GM12873 (cell line): ENCODE measurements around the gene TNIK.

ENCODE experiments used
- CTCF ChIP-seq: IDR thresholded peaks from 2 replicates; pipeline ENCODE4 v1.5.1; 2012; ENCODE audit warnings: low read depth, mild to moderate bottlenecking, moderate library complexity, low read length, control low read depth; ENCODE audit not compliant: insufficient read depth; ENCODE audit errors: missing control alignments

TNIK gene

GRCh38 chr3:171416061-171416460 lies 44.1 kb downstream of the TNIK start:
- no peak for TF ChIP-seq CTCF

DNA sequence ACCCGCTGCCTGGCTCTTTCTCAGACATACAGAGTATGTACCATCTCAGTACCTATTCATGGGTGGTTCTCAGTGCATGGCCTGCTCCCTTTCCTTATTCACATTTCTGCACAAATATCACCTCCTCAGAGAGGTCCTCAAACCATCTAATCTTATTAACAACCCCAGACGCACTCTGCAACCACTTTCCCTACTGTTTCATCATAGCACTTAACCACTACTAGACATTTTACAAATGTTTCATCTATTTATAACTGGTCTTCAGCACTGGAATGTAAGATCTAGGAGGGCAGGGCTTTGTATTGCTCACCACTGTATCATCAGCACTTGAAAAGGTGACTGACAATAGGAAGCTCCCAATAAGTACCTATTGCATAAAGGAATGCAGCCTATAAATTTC lies 45.1 kb downstream of the TNIK start:
- TF ChIP-seq CTCF, result no peak

- TF ChIP-seq CTCF, result no peak
Measured at GRCh38 chr3:171412473-171412872, 47.7 kb downstream of the TNIK start.

DNA sequence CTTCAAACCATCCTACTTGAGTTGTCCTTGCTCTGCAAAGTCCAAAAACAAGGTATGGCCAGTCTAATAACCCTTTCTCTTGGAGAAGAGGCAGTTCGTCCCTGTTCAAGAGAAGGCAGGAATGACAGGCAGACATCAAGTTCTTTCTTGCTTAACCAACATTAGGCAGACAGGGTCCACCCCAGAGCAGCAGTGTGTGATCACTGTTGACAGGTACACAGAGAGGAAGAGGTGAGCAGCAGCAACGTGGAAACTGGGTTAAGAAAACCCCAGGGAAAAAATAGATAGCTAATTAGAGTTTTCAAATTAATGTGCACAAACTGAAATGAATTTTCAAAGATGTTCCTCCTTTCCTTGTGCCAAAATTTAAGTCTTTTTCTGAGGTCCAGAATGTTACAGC lies 48.2 kb downstream of the TNIK start:
- TF ChIP-seq CTCF, result no peak

GRCh38 chr3:171410186-171410585 lies 50.0 kb downstream of the TNIK start:
- no peak for TF ChIP-seq CTCF

DNA sequence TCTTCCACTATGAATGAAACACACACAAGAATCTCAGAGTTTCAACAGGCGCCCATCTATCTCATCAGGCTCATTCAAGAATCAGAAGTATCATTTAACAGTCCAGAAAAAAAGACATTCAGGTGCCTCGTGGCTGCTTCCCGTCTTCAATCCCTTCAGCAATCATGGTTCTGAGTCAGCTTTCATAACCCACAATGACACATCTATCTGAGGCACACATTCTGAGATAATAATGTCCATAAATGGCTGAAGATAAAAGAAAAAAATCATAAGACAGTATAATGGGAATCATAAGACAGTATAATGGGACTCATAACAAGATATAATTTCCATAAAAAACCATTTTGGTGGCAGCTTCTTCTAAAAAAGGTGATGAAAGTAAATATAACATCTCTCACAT lies 52.4 kb downstream of the TNIK start:
- TF ChIP-seq CTCF, result no peak

- no peak for TF ChIP-seq CTCF
Measured at GRCh38 chr3:171404376-171404967, 55.7 kb downstream of the TNIK start.
